HCT116 (cell line): ENCODE data around the gene PRDX4.

Source experiments
- CTCF ChIP-seq, 3 experiments: fragments of 200-600 bp in 1 of 3; sonication (generic) in 1 of 3; IDR thresholded peaks in 2 of 3; conservative IDR thresholded peaks in 1 of 3; 2 replicates each; pipeline ENCODE4 v1.5.1; 2012 to 2017; ENCODE audit warnings: low read depth in 2 of 3, low read length in 2 of 3, antibody characterized with exemption in 1 of 3, borderline replicate concordance in 1 of 3, control low read depth in 1 of 3, mild to moderate bottlenecking in 1 of 3, mixed read lengths in 1 of 3, mixed run types in 1 of 3, moderate library complexity in 1 of 3; ENCODE audit not compliant: insufficient read depth in 1 of 3
- EGR1 ChIP-seq: IDR thresholded peaks from 2 replicates; pipeline ENCODE4 v1.6.1; 2012; ENCODE audit warnings: low read depth
- EZH2 ChIP-seq: fragments of 200-600 bp; sonication (generic); IDR thresholded peaks from 2 replicates; pipeline ENCODE4 v1.6.1; 2017; ENCODE audit warnings: antibody characterized with exemption, mixed run types
- EZH2phosphoT487 ChIP-seq: fragments of 200-600 bp; IDR thresholded peaks from 2 replicates; pipeline ENCODE4 v1.6.1; 2018; ENCODE audit warnings: antibody characterized with exemption, borderline replicate concordance
- JUND ChIP-seq: IDR thresholded peaks from 2 replicates; pipeline ENCODE4 v1.6.1; 2012
- MAX ChIP-seq: IDR thresholded peaks from 2 replicates; pipeline ENCODE4 v1.6.1; 2012
- POLR2A ChIP-seq: IDR thresholded peaks from 2 replicates; pipeline ENCODE4 v1.7.0; 2011; ENCODE audit warnings: borderline replicate concordance; ENCODE audit not compliant: insufficient read depth, insufficient read length; ENCODE audit errors: extremely low read depth
- REST ChIP-seq: IDR thresholded peaks from 2 replicates; pipeline ENCODE4 v1.6.1; 2012; ENCODE audit warnings: low read depth
- SIN3A ChIP-seq: IDR thresholded peaks from 2 replicates; pipeline ENCODE4 v1.6.1; 2012; ENCODE audit warnings: low read depth
- SRF ChIP-seq: IDR thresholded peaks from 2 replicates; pipeline ENCODE4 v1.6.1; 2012; ENCODE audit warnings: low read depth

DNA sequence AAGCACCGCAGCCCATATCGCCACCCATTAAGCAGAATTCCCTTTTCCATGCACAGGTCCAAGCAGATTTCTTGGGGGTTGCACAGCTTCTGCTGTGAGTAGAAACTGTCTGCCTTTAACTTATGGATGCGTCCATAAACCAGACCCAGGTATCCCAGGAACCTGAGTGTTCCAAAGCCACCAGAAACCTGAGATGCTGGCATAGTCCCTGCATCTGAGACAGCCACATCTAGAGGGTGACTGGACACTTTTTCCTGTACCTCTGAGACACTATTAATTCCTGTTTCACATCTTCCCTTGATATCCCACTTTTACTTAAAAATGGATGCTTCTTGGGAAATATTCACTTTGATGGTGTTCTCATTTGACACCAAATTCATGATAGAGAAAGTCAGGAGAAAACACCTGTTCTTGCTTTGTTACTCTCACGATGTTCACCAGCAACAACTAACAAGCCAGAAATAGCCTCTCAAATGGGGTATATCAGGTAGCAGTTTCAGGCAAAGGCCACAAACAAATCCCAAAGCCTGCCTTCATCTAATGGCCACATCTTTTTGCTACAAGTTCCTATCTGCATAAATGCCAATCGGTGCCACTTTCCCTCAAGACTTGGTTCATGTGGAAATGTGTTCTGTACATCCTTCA, 45.5 kb upstream of the PRDX4 start:
- TF ChIP-seq POLR2A, result no peak
- TF ChIP-seq CTCF (IDR thresholded peaks at IDR 0.05 in 2 of 3, conservative IDR thresholded peaks at IDR 0.05 in 1 of 3; ENCODE audit: borderline replicate concordance in 1 of 3, insufficient read depth in 1 of 3, low read depth in 2 of 3, low read length in 2 of 3), result no peak
- TF ChIP-seq EZH2, result no peak
- TF ChIP-seq EGR1, result no peak
- TF ChIP-seq EZH2phosphoT487, result no peak
- TF ChIP-seq JUND, result no peak
- TF ChIP-seq REST, result no peak
- TF ChIP-seq MAX, result no peak
- TF ChIP-seq SIN3A, result no peak
- TF ChIP-seq SRF, result no peak
